HG03457 (cell line): ENCODE results near the gene MND1.

Experiments used
- ATAC-seq: cut with Tn5 transposase; IDR thresholded peaks from one replicate; pipeline ENCODE4 v1.9.1; 2021; ENCODE audit warnings: moderate number of reproducible peaks; ENCODE audit not compliant: unreplicated experiment

Gene MND1

GRCh38 chr4:153346031-153346430, 1.5 kb downstream of the MND1 start:
- ATAC-seq, result no peak

- ATAC-seq, result no peak
These were observed 2.1 kb downstream of the MND1 start for GRCh38 chr4:153346563-153346962.

GRCh38 chr4:153347117-153347516, 2.6 kb downstream of the MND1 start:
- ATAC-seq, result no peak

GRCh38 chr4:153348006-153348405, 3.5 kb downstream of the MND1 start:
- ATAC-seq, result no peak

GRCh38 chr4:153349206-153349805, 4.8 kb downstream of the MND1 start:
- no peak for ATAC-seq

GRCh38 chr4:153362184-153362583, 17.7 kb downstream of the MND1 start:
- ATAC-seq, result no peak

- no peak for ATAC-seq
These were observed 19.6 kb downstream of the MND1 start for GRCh38 chr4:153364061-153364460.

- ATAC-seq, result no peak
These were observed 20.5 kb downstream of the MND1 start for GRCh38 chr4:153365003-153365402.

GRCh38 chr4:153366486-153366885, 22.0 kb downstream of the MND1 start:
- ATAC-seq, result no peak

GRCh38 chr4:153367092-153367491, 22.6 kb downstream of the MND1 start:
- ATAC-seq, result no peak

GRCh38 chr4:153369021-153369420, 24.5 kb downstream of the MND1 start:
- no peak for ATAC-seq

- no peak for ATAC-seq
These were observed 27.3 kb downstream of the MND1 start for GRCh38 chr4:153371701-153372234.

GRCh38 chr4:153372967-153373562, 28.6 kb downstream of the MND1 start:
- ATAC-seq, result no peak

GRCh38 chr4:153374442-153374841, 30.0 kb downstream of the MND1 start:
- ATAC-seq, result no peak

GRCh38 chr4:153375303-153375702, 30.8 kb downstream of the MND1 start:
- ATAC-seq, result no peak

- no peak for ATAC-seq
These were observed 38.6 kb downstream of the MND1 start for GRCh38 chr4:153383131-153383530.

GRCh38 chr4:153384160-153384559, 39.7 kb downstream of the MND1 start:
- ATAC-seq, result no peak

GRCh38 chr4:153385784-153386183, 41.3 kb downstream of the MND1 start:
- no peak for ATAC-seq

GRCh38 chr4:153387981-153388380, 43.5 kb downstream of the MND1 start:
- no peak for ATAC-seq

- no peak for ATAC-seq
These were observed 48.9 kb downstream of the MND1 start for GRCh38 chr4:153393397-153393796.

- ATAC-seq, result no peak
These were observed 50.5 kb downstream of the MND1 start for GRCh38 chr4:153394945-153395344.

GRCh38 chr4:153398713-153399112, 54.2 kb downstream of the MND1 start:
- no peak for ATAC-seq

- ATAC-seq, result no peak
These were observed 54.9 kb downstream of the MND1 start for GRCh38 chr4:153399358-153399757.
